ENCODE data around the gene DSTN.

DSTN gene

GRCh38 chr20:17625246-17626051 lies 55.6 kb downstream of the DSTN start:
- DNase-seq = no peak

GRCh38 chr20:17626217-17627007 lies 56.5 kb downstream of the DSTN start:
- DNase-seq = no peak

- no peak for DNase-seq
These were observed 57.5 kb downstream of the DSTN start for GRCh38 chr20:17627101-17627955.

- DNase-seq = no peak
These were observed 58.4 kb downstream of the DSTN start for GRCh38 chr20:17628101-17628841.

- no peak for DNase-seq
These were observed 59.1 kb downstream of the DSTN start for GRCh38 chr20:17629025-17629424.

GRCh38 chr20:17629678-17630089 lies 59.8 kb downstream of the DSTN start:
- DNase-seq = no peak

- no peak for DNase-seq
These were observed 60.4 kb downstream of the DSTN start for GRCh38 chr20:17630151-17630805.

GRCh38 chr20:17630806-17631195 lies 60.9 kb downstream of the DSTN start:
- no peak for DNase-seq

- DNase-seq = no peak
These were observed 61.9 kb downstream of the DSTN start for GRCh38 chr20:17631576-17632319.

- DNase-seq = no peak
These were observed 63.5 kb downstream of the DSTN start for GRCh38 chr20:17633221-17633849.

- DNase-seq = no peak
These were observed 64.1 kb downstream of the DSTN start for GRCh38 chr20:17633850-17634500.

- DNase-seq = no peak
These were observed 64.9 kb downstream of the DSTN start for GRCh38 chr20:17634661-17635331.

- DNase-seq = no peak
These were observed 65.7 kb downstream of the DSTN start for GRCh38 chr20:17635332-17636244.

- DNase-seq = no peak
These were observed 66.9 kb downstream of the DSTN start for GRCh38 chr20:17636523-17637412.

GRCh38 chr20:17637413-17637780 lies 67.5 kb downstream of the DSTN start:
- DNase-seq = no peak

GRCh38 chr20:17637985-17638640 lies 68.2 kb downstream of the DSTN start:
- DNase-seq = no peak
